Ureter (tissue), 1 donor: Measurements from ENCODE around the gene DLG2. TPM values are rescaled to one million over a fixed set of nuclear protein-coding genes. Genes with fewer than 3 reads are reported as not detected.
"Not testable (repeated sequence)": the region's sequence is repeated elsewhere in the genome, so short reads cannot be mapped to it uniquely, and the experiment has no call there.

ENCODE experiments used
- DNase-seq: peaks from one replicate; pipeline ENCODE4 v3.0.0-alpha.2; 2020; ENCODE audit warnings: low spot score
- total RNA-seq: library from RNA; stranded (reverse); gene quantifications from one replicate; pipeline ENCODE4 v1.2.4, GENCODE V29; 2023
- donor health status: DM: yes; HTN: yes; CAD: no.

Gene DLG2
- total RNA-seq, 1 donor from 2014 or later: 19.5 TPM

GRCh38 chr11:84383576-84383975 lies 1243.6 kb downstream of the DLG2 start:
- no peak for DNase-seq

- DNase-seq: no peak
Measured at GRCh38 chr11:84381666-84382065, 1245.5 kb downstream of the DLG2 start.

- no peak for DNase-seq
Measured at GRCh38 chr11:84372381-84372950, 1254.7 kb downstream of the DLG2 start.

- DNase-seq: no peak
Measured at GRCh38 chr11:84358034-84358433, 1269.1 kb downstream of the DLG2 start.

- no peak for DNase-seq
Measured at GRCh38 chr11:84355911-84356310, 1271.2 kb downstream of the DLG2 start.

- DNase-seq: no peak
Measured at GRCh38 chr11:84345597-84345996, 1281.5 kb downstream of the DLG2 start.

- DNase-seq: no peak
Measured at GRCh38 chr11:84345027-84345426, 1282.1 kb downstream of the DLG2 start.

- no peak for DNase-seq
Measured at GRCh38 chr11:84339796-84340195, 1287.3 kb downstream of the DLG2 start.

- no peak for DNase-seq
Measured at GRCh38 chr11:84333221-84333620, 1293.9 kb downstream of the DLG2 start.

GRCh38 chr11:84322211-84322610 lies 1304.9 kb downstream of the DLG2 start:
- no peak for DNase-seq

- DNase-seq: no peak
Measured at GRCh38 chr11:84319863-84320262, 1307.3 kb downstream of the DLG2 start.

- no peak for DNase-seq
Measured at GRCh38 chr11:84316866-84317555, 1310.1 kb downstream of the DLG2 start.

- no peak for DNase-seq
Measured at GRCh38 chr11:84313830-84314359, 1313.2 kb downstream of the DLG2 start.

GRCh38 chr11:84310268-84310667 lies 1316.9 kb downstream of the DLG2 start:
- no peak for DNase-seq

GRCh38 chr11:84308491-84308890 lies 1318.7 kb downstream of the DLG2 start:
- not testable (repeated sequence) for DNase-seq

- DNase-seq: no peak
Measured at GRCh38 chr11:84300092-84300491, 1327.1 kb downstream of the DLG2 start.

GRCh38 chr11:84297570-84297969 lies 1329.6 kb downstream of the DLG2 start:
- no peak for DNase-seq

GRCh38 chr11:84295815-84296214 lies 1331.3 kb downstream of the DLG2 start:
- no peak for DNase-seq

- no peak for DNase-seq
Measured at GRCh38 chr11:84292955-84293354, 1334.2 kb downstream of the DLG2 start.

GRCh38 chr11:84292006-84292405 lies 1335.1 kb downstream of the DLG2 start:
- DNase-seq: no peak

- DNase-seq: no peak
Measured at GRCh38 chr11:84290647-84291046, 1336.5 kb downstream of the DLG2 start.

- DNase-seq: no peak
Measured at GRCh38 chr11:84289381-84289906, 1337.7 kb downstream of the DLG2 start.

- DNase-seq: no peak
Measured at GRCh38 chr11:84273541-84273940, 1353.6 kb downstream of the DLG2 start.
